GM18951 (cell line): ENCODE results near the gene TNK2.
"Not testable (repeated sequence)": the region's sequence is repeated elsewhere in the genome, so short reads cannot be mapped to it uniquely, and the experiment has no call there.

Experiments
- POLR2A ChIP-seq: IDR thresholded peaks from 4 replicates; pipeline ENCODE4 v1.6.1; 2011; ENCODE audit warnings: mild to moderate bottlenecking; ENCODE audit not compliant: insufficient read length, insufficient read depth; ENCODE audit errors: extremely low read depth
- in situ Hi-C: fragments of 300-500 bp; cut with MboI; formaldehyde crosslinking; loops from one replicate; pipeline ENCODE4 v1.12.0; 2022; ENCODE audit warnings: low sequenced_read_pairs, mixed read lengths, inconsistent platforms; ENCODE audit not compliant: unreplicated experiment

TNK2 gene

GRCh38 chr3:195907934-195908693, at the start of gene TNK2:
Gene TNK2 (minus strand): TSS chr3:195908551. CDS start chr3:195888588, 19,963 bp downstream.
- peak; percentile 50 for TF ChIP-seq POLR2A
- in situ Hi-C loops = no loop called here

GRCh38 chr3:195956577-195956976, 48.2 kb upstream of the TNK2 start:
- in situ Hi-C loops = loop anchor here (5.0 kb wide), 1 partner anchor 264 kb away; no protein-coding TSS in a partner anchor
- TF ChIP-seq POLR2A = no peak

- in situ Hi-C loops = loop anchor here (5.0 kb wide), 1 partner anchor 263 kb away; no protein-coding TSS in a partner anchor
These were observed 47.1 kb upstream of the TNK2 start for GRCh38 chr3:195955416-195955841.

GRCh38 chr3:195954752-195955119, 46.4 kb upstream of the TNK2 start:
- in situ Hi-C loops = loop anchor here (5.0 kb wide), 1 partner anchor 262 kb away; no protein-coding TSS in a partner anchor

- in situ Hi-C loops = not testable (repeated sequence)
These were observed 45.9 kb upstream of the TNK2 start for GRCh38 chr3:195954052-195954751.

GRCh38 chr3:195952590-195952989, 44.2 kb upstream of the TNK2 start:
- in situ Hi-C loops = not testable (repeated sequence)

GRCh38 chr3:195951443-195952177, 43.3 kb upstream of the TNK2 start:
- in situ Hi-C loops = not testable (repeated sequence)

GRCh38 chr3:195950731-195951130, 42.4 kb upstream of the TNK2 start:
- in situ Hi-C loops = not testable (repeated sequence)

GRCh38 chr3:195950164-195950563, 41.8 kb upstream of the TNK2 start:
- in situ Hi-C loops = not testable (repeated sequence)

GRCh38 chr3:195946910-195947699, 38.8 kb upstream of the TNK2 start:
- in situ Hi-C loops = loop anchor here (5.0 to 10.0 kb wide), 2 partner anchors 60 to 1698 kb away; no protein-coding TSS in a partner anchor

GRCh38 chr3:195941265-195941815, 33.0 kb upstream of the TNK2 start:
- in situ Hi-C loops = loop anchor here (10.0 kb wide), 1 partner anchor 1703 kb away; no protein-coding TSS in a partner anchor

GRCh38 chr3:195940806-195941205, 32.5 kb upstream of the TNK2 start:
- in situ Hi-C loops = loop anchor here (10.0 kb wide), 1 partner anchor 1704 kb away; no protein-coding TSS in a partner anchor

- in situ Hi-C loops = loop anchor here (10.0 kb wide), 1 partner anchor 1705 kb away; no protein-coding TSS in a partner anchor
These were observed 31.4 kb upstream of the TNK2 start for GRCh38 chr3:195939526-195940470.

GRCh38 chr3:195933044-195933430, 24.7 kb upstream of the TNK2 start:
- in situ Hi-C loops = not testable (repeated sequence)
